Brain microvascular endothelial cell (primary cell): ENCODE results near the gene ITGAV.

Experiments used
- DNase-seq: peaks from one replicate; pipeline ENCODE4 v3.0.0-alpha.2; 2020
- H3K27ac ChIP-seq: fragments of 250-450 bp; sonication (Bioruptor Pico); 2 replicates; pipeline ENCODE4 v1.5.1; 2020; ENCODE audit warnings: mild to moderate bottlenecking, moderate library complexity
- H3K27me3 ChIP-seq: fragments of 250-450 bp; sonication (Bioruptor Pico); replicated peaks from 2 replicates; pipeline ENCODE4 v1.5.1; 2020; ENCODE audit warnings: mild to moderate bottlenecking
- H3K36me3 ChIP-seq: fragments of 250-450 bp; sonication (Bioruptor Pico); replicated peaks from 2 replicates; pipeline ENCODE4 v1.5.1; 2020; ENCODE audit warnings: mild to moderate bottlenecking
- H3K4me3 ChIP-seq: 2 replicates; pipeline ENCODE4 v1.5.1; 2011; ENCODE audit warnings: low read depth, mild to moderate bottlenecking, control low read depth, low read length, moderate library complexity
- in situ Hi-C: cut with HindIII; loops from 2 replicates; pipeline ENCODE4 v1.10.0; 2017; ENCODE audit warnings: low sequenced_read_pairs, low pct_ligation_motif_present
- TF ChIP-seq, protein P1 (sequence below): IDR thresholded peaks from 2 replicates; pipeline ENCODE4 v1.5.1; 2011; ENCODE audit warnings: low read depth, mild to moderate bottlenecking, moderate library complexity, low read length, control low read depth, inconsistent platforms; ENCODE audit errors: missing control alignments

The ITGAV gene

GRCh38 chr2:186634701-186635100 is 44.8 kb downstream of the ITGAV start:
- no peak overlapping the region for H3K27ac ChIP-seq
- in situ Hi-C loops = loop anchor here (25.0 kb wide), 1 partner anchor 122 kb away; no protein-coding TSS in a partner anchor
- DNase-seq = no peak
- H3K4me3 ChIP-seq = no peak overlapping the region
- peaks cover 24% of the 10 kb centered on the region for H3K36me3 ChIP-seq
- no peaks in the 10 kb centered on the region for H3K27me3 ChIP-seq
- TF ChIP-seq, protein P1, sequence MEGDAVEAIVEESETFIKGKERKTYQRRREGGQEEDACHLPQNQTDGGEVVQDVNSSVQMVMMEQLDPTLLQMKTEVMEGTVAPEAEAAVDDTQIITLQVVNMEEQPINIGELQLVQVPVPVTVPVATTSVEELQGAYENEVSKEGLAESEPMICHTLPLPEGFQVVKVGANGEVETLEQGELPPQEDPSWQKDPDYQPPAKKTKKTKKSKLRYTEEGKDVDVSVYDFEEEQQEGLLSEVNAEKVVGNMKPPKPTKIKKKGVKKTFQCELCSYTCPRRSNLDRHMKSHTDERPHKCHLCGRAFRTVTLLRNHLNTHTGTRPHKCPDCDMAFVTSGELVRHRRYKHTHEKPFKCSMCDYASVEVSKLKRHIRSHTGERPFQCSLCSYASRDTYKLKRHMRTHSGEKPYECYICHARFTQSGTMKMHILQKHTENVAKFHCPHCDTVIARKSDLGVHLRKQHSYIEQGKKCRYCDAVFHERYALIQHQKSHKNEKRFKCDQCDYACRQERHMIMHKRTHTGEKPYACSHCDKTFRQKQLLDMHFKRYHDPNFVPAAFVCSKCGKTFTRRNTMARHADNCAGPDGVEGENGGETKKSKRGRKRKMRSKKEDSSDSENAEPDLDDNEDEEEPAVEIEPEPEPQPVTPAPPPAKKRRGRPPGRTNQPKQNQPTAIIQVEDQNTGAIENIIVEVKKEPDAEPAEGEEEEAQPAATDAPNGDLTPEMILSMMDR = no peak

DNA sequence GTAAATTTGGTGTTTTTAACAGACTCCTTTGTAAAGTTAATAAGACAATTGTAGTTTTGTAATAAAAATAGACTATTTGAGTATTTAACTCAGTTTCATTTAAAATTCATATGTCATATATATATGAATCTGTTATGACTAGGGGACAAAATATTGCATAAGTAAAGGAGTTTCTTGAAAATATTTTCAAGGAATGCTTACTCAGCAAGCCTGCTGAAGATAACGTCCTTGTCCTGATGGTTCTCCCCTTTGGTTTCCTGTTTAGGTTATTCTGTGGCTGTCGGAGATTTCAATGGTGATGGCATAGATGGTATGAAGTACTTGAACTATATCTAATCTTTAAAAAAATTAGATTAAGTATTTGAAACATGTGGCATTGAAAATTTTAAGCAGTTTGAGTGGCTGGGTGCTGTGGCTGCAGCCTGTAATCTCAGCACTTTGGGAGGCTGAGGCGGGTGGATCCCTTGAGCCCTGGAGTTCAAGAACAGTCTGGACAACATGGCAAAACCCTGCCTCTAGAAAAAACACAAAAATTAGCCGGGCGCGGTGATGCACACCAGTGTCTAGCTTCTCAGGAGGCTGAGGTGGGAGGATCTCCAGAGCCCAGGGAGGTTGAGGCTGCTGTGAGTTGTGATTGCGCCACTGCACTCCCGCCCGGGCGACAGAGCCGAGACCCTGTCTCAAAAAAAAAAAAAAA is 47.1 kb downstream of the ITGAV start:
- no peak for DNase-seq
- TF ChIP-seq, protein P1 = peak; percentile 3
- in situ Hi-C loops = loop anchor here (25.0 kb wide), 1 partner anchor 125 kb away; no protein-coding TSS in a partner anchor
- Histone ChIP-seq H3K27ac (no peak overlapping the region), H3K27me3 (no peaks in the 10 kb centered on the region), H3K4me3 (no peak overlapping the region), H3K36me3 (peaks cover 33% of the 10 kb centered on the region)

GRCh38 chr2:186637497-186637800 is 47.6 kb downstream of the ITGAV start:
- in situ Hi-C loops = loop anchor here (25.0 kb wide), 1 partner anchor 125 kb away; no protein-coding TSS in a partner anchor
- no peaks in the 10 kb centered on the region for H3K27me3 ChIP-seq
- DNase-seq = no peak
- TF ChIP-seq, protein P1 = no peak
- H3K4me3 ChIP-seq = no peak overlapping the region
- H3K27ac ChIP-seq = no peak overlapping the region
- peaks cover 33% of the 10 kb centered on the region for H3K36me3 ChIP-seq

DNA sequence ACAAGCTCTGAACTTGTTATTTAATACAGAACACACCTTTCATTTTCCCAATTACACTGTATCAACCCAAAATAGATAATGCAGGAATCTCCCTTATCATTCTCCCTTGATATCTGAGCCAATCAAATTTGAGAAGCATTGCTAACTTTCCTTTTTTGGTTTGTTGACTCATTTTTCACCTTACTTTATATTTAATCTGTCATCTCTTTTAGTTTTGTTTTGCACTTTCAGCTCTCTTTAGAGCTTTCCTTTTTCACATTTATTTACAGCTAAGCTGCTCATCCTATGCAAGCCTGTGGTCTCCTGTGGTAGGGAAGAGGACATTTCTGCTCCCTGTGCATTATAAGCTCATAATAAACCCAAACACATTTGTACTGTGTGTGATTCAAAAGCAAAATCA is 50.1 kb downstream of the ITGAV start:
- TF ChIP-seq, protein P1 = no peak
- Histone ChIP-seq H3K27ac (no peak overlapping the region), H3K36me3 (peaks cover 46% of the 10 kb centered on the region), H3K4me3 (no peak overlapping the region), H3K27me3 (no peaks in the 10 kb centered on the region)
- in situ Hi-C loops = loop anchor here (25.0 kb wide), 1 partner anchor 128 kb away; no protein-coding TSS in a partner anchor
- no peak for DNase-seq

- Histone ChIP-seq H3K36me3 (peaks cover 41% of the 10 kb centered on the region), H3K27ac (no peak overlapping the region), H3K4me3 (no peak overlapping the region), H3K27me3 (no peaks in the 10 kb centered on the region)
- TF ChIP-seq, protein P1 = no peak
- DNase-seq = no peak
- in situ Hi-C loops = loop anchor here (25.0 kb wide), 1 partner anchor 129 kb away; no protein-coding TSS in a partner anchor
Measured at GRCh38 chr2:186641132-186641806, 51.4 kb downstream of the ITGAV start.
